Peyer's patch (tissue), 4 donors: ENCODE data around the gene BAZ1B. TPM values are rescaled to one million over a fixed set of nuclear protein-coding genes. Genes with fewer than 3 reads are reported as not detected.
"Not testable (repeated sequence)": the region's sequence is repeated elsewhere in the genome, so short reads cannot be mapped to it uniquely, and the experiment has no call there.

ENCODE experiments used
- DNase-seq, 3 donors: peaks; one replicate each; pipeline ENCODE4 v3.0.0-alpha.2; 2017 to 2019
- H3K27ac ChIP-seq, 4 donors: fragments of 200-600 bp; sonication (generic); one replicate each; pipeline ENCODE4 v1.5.1; 2016 to 2019
- H3K27me3 ChIP-seq, 2 donors: fragments of 200-600 bp; sonication (generic); one replicate each; pipeline ENCODE4 v1.5.1; 2019
- H3K36me3 ChIP-seq, 3 donors: fragments of 200-600 bp; sonication (generic); one replicate each; pipeline ENCODE4 v1.5.1; 2016 to 2019
- H3K4me1 ChIP-seq, 4 donors: fragments of 200-600 bp; sonication (generic); one replicate each; pipeline ENCODE4 v1.5.1; 2016 to 2019
- H3K4me3 ChIP-seq, 4 donors: fragments of 200-600 bp; sonication (generic); 1 replicate in 3 of 4; 2 replicates in 1 of 4; pipeline ENCODE4 v1.5.1; 2016 to 2019; ENCODE audit warnings: mild to moderate bottlenecking in 1 of 4
- H3K9me3 ChIP-seq, 4 donors: fragments of 200-600 bp; sonication (generic); one replicate each; pipeline ENCODE4 v1.5.1; 2016 to 2019; ENCODE audit warnings: mild to moderate bottlenecking in 1 of 4
- POLR2A ChIP-seq, 2 donors: fragments of 450-650 bp; IDR thresholded peaks; one replicate each; pipeline ENCODE4 v1.5.1; 2017; ENCODE audit warnings: antibody characterized with exemption in 2 of 2, mild to moderate bottlenecking in 2 of 2, moderate library complexity in 2 of 2
- total RNA-seq, 4 donors: library from RNA; depleted of rRNA; stranded (reverse); fragments of >200 nt; gene quantifications; one replicate each; pipeline ENCODE4 v1.1.0, GENCODE V29; 2016
- TF ChIP-seq, protein P1 (sequence below), 6 experiments: fragments of 450-650 bp in 4 of 6; fragments of 200-600 bp in 2 of 6; sonication (generic) in 1 of 6; IDR thresholded peaks; one replicate each; pipeline ENCODE4 v1.5.1; 2017 to 2019; ENCODE audit warnings: antibody characterized with exemption in 6 of 6, mild to moderate bottlenecking in 3 of 6, moderate library complexity in 1 of 6

Gene BAZ1B
- total RNA-seq, 4 donors from 2014 or later = 38.6 to 162 (median 52.6) TPM

DNA sequence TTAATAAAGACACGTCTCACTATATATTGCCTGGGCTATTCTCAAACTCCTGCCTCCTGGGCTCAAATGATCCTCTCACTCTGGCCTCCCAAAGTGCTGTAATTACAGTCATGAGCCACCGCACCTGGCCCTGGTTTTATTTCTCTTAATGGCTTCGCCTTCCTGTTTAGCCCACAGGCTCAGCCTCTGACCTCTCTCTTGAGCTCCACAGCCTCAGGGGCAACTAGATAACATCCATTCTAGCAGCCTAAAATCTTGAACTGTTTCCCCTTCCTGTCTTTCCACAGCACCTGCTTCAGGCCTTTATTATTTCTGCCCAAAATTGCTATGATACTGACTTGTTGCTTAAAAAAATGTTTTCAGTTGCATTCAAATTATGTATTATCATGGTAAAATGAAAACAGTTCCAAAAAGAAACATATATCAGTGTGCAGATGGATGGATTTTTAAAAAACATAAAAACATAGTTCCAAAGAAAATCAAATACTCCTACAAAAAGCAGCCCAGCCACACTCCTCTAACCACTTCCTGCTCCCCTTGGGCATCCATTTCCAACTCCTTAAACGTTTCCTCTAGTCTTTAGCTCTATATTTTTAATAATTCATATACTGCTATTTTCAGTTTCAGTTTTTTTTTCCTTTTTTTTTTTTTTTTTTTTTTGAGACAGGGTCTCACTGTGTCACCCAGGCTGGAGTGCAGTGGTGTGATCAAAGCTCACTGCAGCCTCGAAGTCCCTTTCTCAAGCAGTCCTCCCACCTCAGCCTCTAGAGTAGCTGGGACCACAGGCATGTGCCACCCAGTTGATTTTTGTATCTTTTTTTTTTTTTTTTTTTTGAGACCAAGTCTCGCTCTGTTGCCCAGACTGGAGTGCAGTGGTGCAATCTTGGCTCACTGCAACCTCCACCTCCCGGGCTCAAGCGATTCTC, 5.1 kb upstream of the BAZ1B start:
- Histone ChIP-seq H3K27ac (peak overlapping the region in 1 of 4 donors; percentile 12), H3K4me3 (no peak overlapping the region), H3K9me3 (no peaks in the 10 kb centered on the region), H3K27me3 (no peaks in the 10 kb centered on the region), H3K36me3 (no peaks in the 10 kb centered on the region), H3K4me1 (peaks cover 0 to 11% (median 0%) of the 10 kb centered on the region in 4 donors)
- DNase-seq = peak in 1 of 3 donors; percentile 32
- TF ChIP-seq, protein P1, sequence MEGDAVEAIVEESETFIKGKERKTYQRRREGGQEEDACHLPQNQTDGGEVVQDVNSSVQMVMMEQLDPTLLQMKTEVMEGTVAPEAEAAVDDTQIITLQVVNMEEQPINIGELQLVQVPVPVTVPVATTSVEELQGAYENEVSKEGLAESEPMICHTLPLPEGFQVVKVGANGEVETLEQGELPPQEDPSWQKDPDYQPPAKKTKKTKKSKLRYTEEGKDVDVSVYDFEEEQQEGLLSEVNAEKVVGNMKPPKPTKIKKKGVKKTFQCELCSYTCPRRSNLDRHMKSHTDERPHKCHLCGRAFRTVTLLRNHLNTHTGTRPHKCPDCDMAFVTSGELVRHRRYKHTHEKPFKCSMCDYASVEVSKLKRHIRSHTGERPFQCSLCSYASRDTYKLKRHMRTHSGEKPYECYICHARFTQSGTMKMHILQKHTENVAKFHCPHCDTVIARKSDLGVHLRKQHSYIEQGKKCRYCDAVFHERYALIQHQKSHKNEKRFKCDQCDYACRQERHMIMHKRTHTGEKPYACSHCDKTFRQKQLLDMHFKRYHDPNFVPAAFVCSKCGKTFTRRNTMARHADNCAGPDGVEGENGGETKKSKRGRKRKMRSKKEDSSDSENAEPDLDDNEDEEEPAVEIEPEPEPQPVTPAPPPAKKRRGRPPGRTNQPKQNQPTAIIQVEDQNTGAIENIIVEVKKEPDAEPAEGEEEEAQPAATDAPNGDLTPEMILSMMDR (IDR thresholded peaks at IDR 0.05) = no peak
- no peak for TF ChIP-seq POLR2A (IDR thresholded peaks at IDR 0.05)

DNA sequence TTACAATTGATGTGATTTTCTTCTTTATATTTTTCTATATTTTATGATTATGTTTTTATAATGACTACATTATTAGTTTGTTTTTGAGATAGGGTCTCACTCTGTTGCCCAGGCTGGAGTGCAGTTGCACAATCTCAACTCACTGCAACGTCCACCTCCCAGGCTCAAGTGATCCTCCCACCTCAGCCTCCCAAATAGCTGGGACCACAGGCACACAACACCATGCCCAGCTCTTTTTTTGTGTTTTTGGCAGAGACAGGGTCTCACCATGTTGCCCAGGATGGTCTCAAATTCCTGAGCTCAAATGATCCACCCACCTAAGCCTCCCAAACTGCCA, 4.0 kb upstream of the BAZ1B start:
- not testable (repeated sequence) for H3K4me3 ChIP-seq, H3K27me3 ChIP-seq, H3K9me3 ChIP-seq, DNase-seq, H3K36me3 ChIP-seq
- Histone ChIP-seq H3K4me1 (peaks cover 0 to 11% (median under 1%) of the 10 kb centered on the region in 4 donors), H3K27ac (peak overlapping the region in 1 of 4 donors; percentile 70)

DNA sequence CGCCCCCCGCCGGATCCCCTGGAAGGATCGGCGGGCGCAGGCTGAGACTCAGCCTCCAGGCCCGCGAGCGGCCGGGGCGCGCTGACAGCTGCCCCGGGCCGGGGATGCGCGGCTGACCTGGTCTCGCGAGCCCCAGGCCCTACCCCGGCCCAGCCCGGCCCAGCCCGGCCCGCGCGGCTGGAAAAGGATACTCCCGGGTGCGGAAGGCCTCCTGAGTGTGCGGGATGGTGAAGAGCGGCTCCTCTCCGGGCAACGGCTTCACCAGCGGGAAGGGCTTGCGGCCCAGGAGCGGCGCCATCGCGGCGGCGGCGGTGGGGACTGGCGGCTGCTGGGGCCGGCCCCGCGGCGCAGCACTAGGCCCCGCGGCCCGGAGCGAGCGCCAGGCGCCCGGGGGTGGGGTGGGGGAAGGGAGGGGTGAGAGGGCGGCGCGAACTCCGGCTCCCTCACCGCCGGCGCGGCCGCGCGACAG, 423 bp downstream of the BAZ1B start:
- no peaks in the 10 kb centered on the region for H3K27me3 ChIP-seq

DNA sequence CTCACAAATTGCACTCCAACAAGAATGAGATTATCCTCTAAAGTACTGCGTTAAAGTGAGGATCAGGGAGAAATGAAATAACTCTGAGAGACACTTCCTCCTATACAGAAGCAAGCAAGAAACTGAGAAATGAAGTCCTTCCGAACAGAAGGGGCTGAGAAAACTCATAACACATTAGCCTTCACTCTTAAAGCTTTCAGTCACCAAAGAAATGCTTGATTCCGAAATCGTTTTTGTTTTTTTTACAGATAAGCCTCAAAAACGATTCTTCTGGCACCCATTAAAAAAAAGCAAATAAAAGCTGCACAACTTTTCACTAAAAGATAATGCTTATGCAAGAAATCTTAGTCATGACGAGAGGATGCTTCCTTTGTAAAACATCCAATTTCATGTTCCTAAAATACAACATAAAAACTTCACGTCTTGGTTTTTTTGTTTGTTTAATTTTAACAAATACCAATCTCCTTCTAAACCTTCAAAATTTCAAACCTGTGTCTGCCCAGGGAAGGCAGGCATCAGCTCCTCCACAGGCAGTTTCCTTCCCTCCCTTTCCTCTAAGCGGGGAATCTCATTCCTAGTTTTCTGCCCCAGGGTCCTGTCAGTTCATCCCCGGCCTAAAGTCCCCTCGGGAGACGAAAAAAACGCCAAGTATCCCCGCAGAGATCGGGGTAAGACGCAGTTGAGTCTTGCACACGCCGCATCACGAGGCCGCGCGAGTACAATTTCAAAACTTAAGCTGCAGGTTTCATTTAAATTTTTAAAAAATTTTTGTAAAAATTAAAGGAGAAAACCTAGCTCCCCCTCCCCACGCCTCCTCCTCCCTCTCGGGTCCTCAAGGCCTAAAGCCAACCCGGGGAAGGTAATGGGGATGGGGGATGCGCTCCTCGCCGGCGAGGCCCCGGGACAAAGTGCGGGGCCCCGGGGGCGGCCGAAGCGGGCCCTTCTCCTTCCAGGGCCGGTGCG, 1.1 kb downstream of the BAZ1B start:
- Histone ChIP-seq H3K36me3 (peaks cover 0 to 13% (median 0%) of the 10 kb centered on the region in 3 donors), H3K4me3 (peak overlapping the region; percentile 74 to 100 (median 94)), H3K27ac (peak overlapping the region; percentile 86 to 97 (median 97)), H3K4me1 (peaks cover 0 to 28% (median 11%) of the 10 kb centered on the region in 4 donors), H3K27me3 (no peaks in the 10 kb centered on the region), H3K9me3 (no peaks in the 10 kb centered on the region)
- TF ChIP-seq, protein P1 (IDR thresholded peaks at IDR 0.05) = no peak
- no peak for TF ChIP-seq POLR2A (IDR thresholded peaks at IDR 0.05)
- DNase-seq = no peak

More for the DNA sequence above, 423 bp downstream of the BAZ1B start:
- Histone ChIP-seq H3K36me3 (peaks cover 0 to 6% (median 0%) of the 10 kb centered on the region in 3 donors), H3K9me3 (no peaks in the 10 kb centered on the region), H3K4me1 (peaks cover 0 to 28% (median 14%) of the 10 kb centered on the region in 4 donors), H3K4me3 (peak overlapping the region; percentile 74 to 100 (median 94)), H3K27ac (peak overlapping the region; percentile 86 to 97 (median 97))
- DNase-seq = peak in 1 of 3 donors; percentile 55
- TF ChIP-seq, protein P1 (IDR thresholded peaks at IDR 0.05) = no peak
- no peak for TF ChIP-seq POLR2A (IDR thresholded peaks at IDR 0.05)

DNA sequence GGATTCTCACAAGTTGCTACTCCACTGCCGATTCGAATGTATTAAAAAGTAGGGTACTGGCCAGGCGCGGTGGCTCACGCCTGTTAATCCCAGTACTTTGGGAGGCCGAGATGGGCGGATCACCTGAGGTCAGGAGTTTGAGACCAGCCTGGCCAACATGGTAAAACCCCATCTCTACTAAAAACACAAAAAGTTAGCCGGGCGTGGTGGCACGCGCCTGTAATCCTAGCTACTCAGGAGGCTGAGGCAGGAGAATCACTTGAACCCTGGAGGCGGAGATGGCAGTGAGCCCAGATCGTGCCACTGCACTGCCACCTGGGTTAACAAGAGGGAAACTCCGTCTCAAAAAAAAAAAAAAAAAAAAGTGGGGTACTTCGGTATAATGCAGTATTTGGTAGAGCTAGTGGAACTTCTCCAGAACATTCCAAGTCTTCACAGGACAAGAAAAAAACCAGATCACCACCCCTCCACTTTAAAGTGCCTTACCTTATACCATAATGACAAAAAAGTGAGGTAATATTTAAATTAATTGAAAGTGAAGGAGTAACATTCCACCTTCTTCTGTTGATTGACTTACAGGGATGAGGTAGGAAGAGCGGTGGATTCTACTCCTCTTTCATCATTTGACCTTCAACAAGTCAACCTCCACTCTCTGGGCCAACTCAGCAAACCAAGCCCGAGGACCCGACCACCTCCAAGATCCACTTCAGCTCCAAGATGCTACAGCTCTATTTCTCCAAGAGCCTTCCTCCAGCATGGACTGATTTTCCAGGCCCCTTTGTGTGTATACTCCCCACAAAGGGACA, 2.0 kb downstream of the BAZ1B start:
- Histone ChIP-seq H3K36me3 (peaks cover 0 to 22% (median 0%) of the 10 kb centered on the region in 3 donors), H3K9me3 (no peaks in the 10 kb centered on the region), H3K27ac (peak overlapping the region in 3 of 4 donors; percentile 3 to 97 (median 32)), H3K27me3 (no peaks in the 10 kb centered on the region), H3K4me3 (peak overlapping the region; percentile 74 to 100 (median 94)), H3K4me1 (peaks cover 0 to 28% (median 9%) of the 10 kb centered on the region in 4 donors)
- DNase-seq = no peak
- TF ChIP-seq, protein P1 (IDR thresholded peaks at IDR 0.05) = no peak
- TF ChIP-seq POLR2A (IDR thresholded peaks at IDR 0.05) = no peak
